HepG2 (cell line): ENCODE data around the gene ATAD3A. TPM values are rescaled to one million over a fixed set of nuclear protein-coding genes. Genes with fewer than 3 reads are reported as not detected.

Source experiments
- ATAC-seq: fragments of 200-7000 bp; cut with Tn5 transposase; 3 replicates; pipeline ENCODE4 v1.9.1; 2020; ENCODE audit warnings: mild to moderate bottlenecking, moderate library complexity
- Bru-seq: library from RNA; stranded (reverse); fragments of 400-500 nt; gene quantifications from one replicate; lab custom pipeline; 2021; lab: Mats Ljungman, UMichigan
- BruChase-seq, 2 experiments: library from RNA; stranded (reverse); fragments of 400-500 nt; gene quantifications; one replicate each; lab custom pipeline; 2021; lab: Mats Ljungman, UMichigan
- BruUV-seq: library from RNA; stranded (reverse); fragments of 400-500 nt; replicated peaks from 2 replicates; lab custom pipeline; 2021; lab: Mats Ljungman, UMichigan
- CTCF ChIA-PET: fragments of 300-600 bp; formaldehyde crosslinking; extraction: SDS; loops from one replicate; lab custom pipeline; 2021; ENCODE audit warnings: low total read pairs, inconsistent platforms, low intra/inter-chr PET ratio; lab: Yijun Ruan, JAX
- POLR2A ChIA-PET: fragments of 350-600 bp; sonication (Branson Sonifier 250); formaldehyde crosslinking; loops from one replicate; lab custom pipeline; 2020; ENCODE audit warnings: antibody characterized with exemption, inconsistent platforms; lab: Yijun Ruan, JAX
- DNase-seq: peaks from one replicate; pipeline ENCODE4 v3.0.0-alpha.2; 2015; ENCODE audit warnings: low spot score
- FAIRE-seq: peaks from 3 replicates; lab custom pipeline; 2011; peaks lifted over from hg19 to GRCh38; lab: Jason Lieb, UNC
- H2AFZ ChIP-seq: one replicate; pipeline ENCODE4 v1.6.1; 2011; ENCODE audit warnings: low read length, inconsistent platforms
- H3K27ac ChIP-seq: fragments of 300-600 bp; 3 replicates; pipeline ENCODE4 v1.8.0; 2011; ENCODE audit warnings: mixed run types, mild to moderate bottlenecking, mixed read lengths, low read length, inconsistent platforms; ENCODE audit not compliant: insufficient read depth; ENCODE audit errors: extremely low read length
- H3K27me3 ChIP-seq, 2 experiments: fragments of 200-600 bp in 1 of 2; 2 replicates in 1 of 2; 3 replicates in 1 of 2; pipeline versions ENCODE4 v1.6.0 to v1.8.0; 2011; ENCODE audit warnings: low read length in 2 of 2, mild to moderate bottlenecking in 2 of 2, moderate library complexity in 2 of 2, inconsistent platforms in 1 of 2; ENCODE audit not compliant: insufficient read depth in 2 of 2, control insufficient read depth in 1 of 2
- H3K36me3 ChIP-seq, 2 experiments: fragments of 200-600 bp in 1 of 2; replicated peaks in 1 of 2; 2 replicates in 1 of 2; 3 replicates in 1 of 2; pipeline versions ENCODE4 v1.5.1 to v1.8.0; 2011; ENCODE audit warnings: low read length in 2 of 2, inconsistent platforms in 1 of 2; ENCODE audit not compliant: insufficient read depth in 2 of 2, control insufficient read depth in 1 of 2
- H3K4me1 ChIP-seq: 2 replicates; pipeline ENCODE4 v1.5.1; 2012; ENCODE audit warnings: low read length, inconsistent platforms; ENCODE audit not compliant: insufficient read depth
- H3K4me2 ChIP-seq: 2 replicates; pipeline ENCODE4 v1.6.0; 2011; ENCODE audit warnings: low read depth, low read length, inconsistent platforms
- H3K4me3 ChIP-seq, 3 experiments: fragments of 200-600 bp in 1 of 3; sonication (generic), shearing (Covaris generic) in 1 of 3; replicated peaks in 1 of 3; 2 replicates each; pipeline ENCODE4 v1.5.1; 2011 to 2016; ENCODE audit warnings: low read length in 3 of 3, inconsistent platforms in 2 of 3, low read depth in 2 of 3, mild to moderate bottlenecking in 2 of 3, control low read depth in 1 of 3, mixed read lengths in 1 of 3; ENCODE audit not compliant: insufficient read depth in 1 of 3
- H3K79me2 ChIP-seq: one replicate; pipeline ENCODE4 v1.6.1; 2011; ENCODE audit warnings: low read length, inconsistent platforms; ENCODE audit not compliant: insufficient read depth
- H3K9ac ChIP-seq: 2 replicates; pipeline ENCODE4 v1.6.0; 2011; ENCODE audit warnings: mild to moderate bottlenecking, low read depth, low read length, inconsistent platforms; ENCODE audit not compliant: insufficient read depth
- H3K9me3 ChIP-seq: 2 replicates; pipeline ENCODE4 v1.5.1; 2012; ENCODE audit warnings: mild to moderate bottlenecking, low read length
- H4K20me1 ChIP-seq: 2 replicates; pipeline ENCODE4 v1.6.0; 2011; ENCODE audit warnings: inconsistent platforms, mild to moderate bottlenecking, low read length, moderate library complexity; ENCODE audit not compliant: insufficient read depth
- EP300 ChIP-seq, 3 experiments: sonication (generic) in 1 of 3; formaldehyde crosslinking in 1 of 3; IDR thresholded peaks; 2 replicates each; pipeline versions ENCODE4 v1.5.1 to v1.6.1; 2011 to 2020; ENCODE audit warnings: low read depth in 2 of 3, low read length in 2 of 3, borderline replicate concordance in 1 of 3, improper control_type of control experiment in 1 of 3, mild to moderate bottlenecking in 1 of 3, missing genetic modification reagents in 1 of 3, moderate library complexity in 1 of 3
- HOXD1 ChIP-seq: sonication (generic); formaldehyde crosslinking; IDR thresholded peaks from 2 replicates; pipeline ENCODE4 v1.5.0; 2020; ENCODE audit warnings: missing genetic modification reagents
- KMT2A ChIP-seq: sonication (generic); formaldehyde crosslinking; IDR thresholded peaks from 2 replicates; pipeline ENCODE4 v1.4.0; 2020; ENCODE audit warnings: missing genetic modification reagents
- MLX ChIP-seq: IDR thresholded peaks from 2 replicates; pipeline ENCODE4 v1.6.1; 2016
- MXD3 ChIP-seq: IDR thresholded peaks from 2 replicates; pipeline ENCODE4 v1.6.1; 2016; ENCODE audit warnings: mild to moderate bottlenecking, missing biosample characterization, missing genetic modification reagents
- TGIF2 ChIP-seq: IDR thresholded peaks from 2 replicates; pipeline ENCODE4 v1.6.1; 2016; ENCODE audit warnings: control low read depth, missing compliant biosample characterization
- THAP11 ChIP-seq: IDR thresholded peaks from 2 replicates; pipeline ENCODE4 v1.6.1; 2016; ENCODE audit warnings: missing biosample characterization, missing genetic modification reagents
- YY1 ChIP-seq: IDR thresholded peaks from 2 replicates; pipeline ENCODE4 v1.6.1; 2011; ENCODE audit warnings: low read length, low read depth, moderate library complexity, mild to moderate bottlenecking; ENCODE audit not compliant: insufficient read depth, insufficient replicate concordance
- ZNF224 ChIP-seq: sonication (generic); formaldehyde crosslinking; IDR thresholded peaks from 2 replicates; pipeline ENCODE4 v1.5.0; 2020; ENCODE audit warnings: mild to moderate bottlenecking, missing genetic modification reagents
- WGBS: methylation state at CpG from one replicate; pipeline ENCODE4 v1.1.6; 2017; ENCODE audit warnings: low lambda C conversion rate; 5-methylcytosine and 5-hydroxymethylcytosine counted together
- in situ Hi-C: cut with HindIII; loops from 2 replicates; pipeline ENCODE4 v1.10.0; 2017; ENCODE audit warnings: low pct_unique_long_range_greater_than_20kb; ENCODE audit not compliant: extremely low pct_ligation_motif_present
- intact Hi-C: fragments of 100-400 bp; cut with micrococcal nuclease; formaldehyde crosslinking; loops from one replicate; pipeline ENCODE4 v1.10.0; 2022; ENCODE audit not compliant: unreplicated experiment
- long read RNA-seq, 2 experiments: library from RNA in 1 of 2; library from polyadenylated mRNA in 1 of 2; stranded (forward) in 1 of 2; unstranded in 1 of 2; transcript quantifications; one replicate each; pipeline ENCODE4 v2.0.0, GENCODE V29; 2019 to 2022
- polyA minus RNA-seq, 3 experiments: library from RNA; depleted of rRNA, polyadenylated mRNA; stranded (reverse); fragments of >200 nt; gene quantifications; 2 replicates each; pipeline ENCODE4 v1.2.3, GENCODE V29; 2011; ENCODE audit warnings: low replicate concordance in 1 of 3
- polyA plus RNA-seq, 8 experiments: library from polyadenylated mRNA; depleted of rRNA in 3 of 8; stranded (reverse) in 7 of 8; unstranded in 1 of 8; fragments of >200 nt; fragmentation: Illumina TruSeq in 4 of 8; extraction: Trizol in 4 of 8; gene quantifications; 2 replicates each; pipeline versions ENCODE4 v1.2.1 to v1.2.3, GENCODE V29; 2011 to 2016; ENCODE audit warnings: low read depth in 4 of 8, missing spikeins in 1 of 8, mixed read lengths in 1 of 8; ENCODE audit not compliant: insufficient read depth in 1 of 8
- total RNA-seq, 5 experiments: library from RNA; depleted of rRNA; stranded (reverse); fragments of >200 nt; fragmentation: Illumina TruSeq; extraction: Trizol; gene quantifications; 2 replicates each; pipeline ENCODE4 v1.2.3, GENCODE V29; 2016; ENCODE audit warnings: low read depth in 1 of 5
- TF ChIP-seq, protein P1 (sequence below): sonication (generic); formaldehyde crosslinking; IDR thresholded peaks from 2 replicates; pipeline ENCODE4 v1.4.0; 2020; ENCODE audit warnings: missing genetic modification reagents
- TF ChIP-seq, protein P2 (sequence below): sonication (generic); formaldehyde crosslinking; IDR thresholded peaks from 2 replicates; pipeline ENCODE4 v1.5.0; 2020; ENCODE audit warnings: mild to moderate bottlenecking, missing genetic modification reagents, moderate library complexity

ATAD3A gene
- total RNA-seq (2016; rRNA removed; fragmentation: Illumina TruSeq; extraction: Trizol) (33.4 and 49.0 TPM in 2 replicates), polyA plus RNA-seq (2011; rRNA removed) (10.6 and 15.5 TPM in 2 replicates), polyA minus RNA-seq (2011; rRNA and poly(A)+ RNA removed; ENCODE audit: low replicate concordance) (21.9 and 37.5 TPM in 2 replicates), Bru-seq, nascent RNA (percentile 57 among the genes with signal in this experiment), BruChase-seq, experiment 1, labeled RNA remaining after a 6-hour chase (percentile 73 among the genes with signal in this experiment), BruChase-seq, experiment 2, labeled RNA remaining after a 2-hour chase (percentile 72 among the genes with signal in this experiment)
- 18.2 and 18.9 TPM in 2 replicates for total RNA-seq (2016; cell fraction: cytosol; rRNA removed; fragmentation: Illumina TruSeq; extraction: Trizol; ENCODE audit: low read depth)
- total RNA-seq (2016; cell fraction: insoluble cytoplasmic fraction; rRNA removed; fragmentation: Illumina TruSeq; extraction: Trizol), result 27.6 and 52.7 TPM in 2 replicates
- 38.0 and 38.8 TPM in 2 replicates for total RNA-seq (2016; cell fraction: membrane; rRNA removed; fragmentation: Illumina TruSeq; extraction: Trizol)
- total RNA-seq (2016; cell fraction: nucleus; rRNA removed; fragmentation: Illumina TruSeq; extraction: Trizol), result 30.1 and 34.5 TPM in 2 replicates
- polyA plus RNA-seq (2011; cell fraction: cytosol; rRNA removed), result 11.1 and 18.2 TPM in 2 replicates
- polyA plus RNA-seq (2011; cell fraction: nucleus; rRNA removed), result 45.2 and 49.3 TPM in 2 replicates
- 12.6 and 17.3 TPM in 2 replicates for polyA plus RNA-seq (2012)
- 19.2 and 20.9 TPM in 2 replicates for polyA plus RNA-seq (2016; cell fraction: cytosol; fragmentation: Illumina TruSeq; extraction: Trizol; ENCODE audit: low read depth)
- polyA plus RNA-seq (2016; cell fraction: insoluble cytoplasmic fraction; fragmentation: Illumina TruSeq; extraction: Trizol; ENCODE audit: low read depth), result 33.0 and 40.7 TPM in 2 replicates
- 30.9 and 31.4 TPM in 2 replicates for polyA plus RNA-seq (2016; cell fraction: membrane; fragmentation: Illumina TruSeq; extraction: Trizol; ENCODE audit: low read depth)
- polyA plus RNA-seq (2016; cell fraction: nucleus; fragmentation: Illumina TruSeq; extraction: Trizol; ENCODE audit: insufficient read depth, low read depth), result 80.5 and 96.5 TPM in 2 replicates
- polyA minus RNA-seq (2011; cell fraction: cytosol; rRNA and poly(A)+ RNA removed), result 11.0 and 16.1 TPM in 2 replicates
- 8.6 and 10.7 TPM in 2 replicates for polyA minus RNA-seq (2011; cell fraction: nucleus; rRNA and poly(A)+ RNA removed)
- long read RNA-seq, experiment 1, transcript ATAD3A-203 (16 exons, 2,492 nt), result major isoform, 26 of 46 reads
- long read RNA-seq, experiment 1, partial matches to known transcripts, result 15 of 46 reads
- long read RNA-seq, experiment 1, other reads (novel, unspliced or antisense), result 5 of 46 reads
- long read RNA-seq, experiment 2, transcript ATAD3A-203 (16 exons, 2,492 nt), result major isoform, 51 of 141 reads
- long read RNA-seq, experiment 2, partial matches to known transcripts, result 81 of 141 reads
- long read RNA-seq, experiment 2, other reads (novel, unspliced or antisense), result 9 of 141 reads

DNA sequence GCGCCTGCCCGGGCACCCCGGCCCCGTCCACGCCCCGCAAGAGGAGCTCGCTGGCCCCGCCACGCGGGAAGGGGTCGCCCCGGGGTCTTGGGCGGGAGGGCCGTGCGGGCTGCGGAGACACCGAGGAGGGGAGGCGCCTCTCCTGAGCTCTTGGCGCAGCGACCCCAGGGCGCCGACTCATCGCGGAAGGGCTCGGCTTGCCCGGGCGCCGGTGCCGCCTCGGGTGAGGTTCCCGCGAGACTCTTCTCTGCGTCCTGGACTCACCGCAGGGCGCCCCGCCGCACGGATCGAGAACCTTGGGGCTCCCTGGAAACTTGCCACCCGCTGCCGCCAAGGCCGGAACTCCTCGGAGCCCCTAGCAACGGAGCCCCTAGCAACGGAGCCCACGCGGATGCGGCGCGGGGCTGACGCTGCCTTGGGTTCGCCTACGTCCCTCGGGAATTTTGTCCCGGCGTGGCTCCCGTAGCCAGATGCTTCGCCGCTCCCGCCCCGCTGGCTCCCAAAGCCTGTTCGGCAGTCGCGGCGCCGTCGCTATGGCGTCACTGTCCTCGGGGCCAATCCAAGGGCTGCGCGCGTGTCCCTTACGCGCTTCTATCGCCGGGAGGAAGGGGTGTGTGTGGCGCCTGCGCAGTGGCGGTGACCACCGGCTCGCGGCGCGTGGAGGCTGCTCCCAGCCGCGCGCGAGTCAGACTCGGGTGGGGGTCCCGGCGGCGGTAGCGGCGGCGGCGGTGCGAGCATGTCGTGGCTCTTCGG, at the start of gene ATAD3A:
Gene ATAD3A (plus strand): TSS at position 630 of the 753 bp plus-strand sequence. CDS start 107 bp downstream, at position 737.
- H3K4me3 ChIP-seq, result peak within 1 kb of the TSS; percentile 79 to 91 (median 79)
- H3K4me1 ChIP-seq, result peaks cover 12% of the 10 kb centered on the region
- peaks cover 14% of the 10 kb centered on the region for H3K79me2 ChIP-seq
- no peaks in the 10 kb centered on the region for H3K27me3 ChIP-seq
- intact Hi-C loops (no loop called here), in situ Hi-C loops (no loop called here)
- H3K4me2 ChIP-seq, result peak within 1 kb of the TSS; percentile 99
- ChIA-PET CTCF (no interaction called here), POLR2A (interaction anchor here (0.6 to 1.0 kb wide), 6 partner anchors 12 to 111 kb away, joined by 3 to 4 read pairs (median 3); partner anchors contain the start of genes ANKRD65 and MRPL20)
- H3K9ac ChIP-seq, result peak within 1 kb of the TSS; percentile 88
- H2AFZ ChIP-seq, result no peak within 1 kb of the TSS
- DNase-seq, result peak; percentile 93
- H4K20me1 ChIP-seq, result no peaks in the 10 kb centered on the region
- WGBS, result no CpG with 5 or more reads among the region's 99 CpGs
- H3K9me3 ChIP-seq, result no peaks in the 10 kb centered on the region
- FAIRE-seq, result peak; percentile 85
- peaks cover 0 to 6% of the 10 kb centered on the region in 2 experiments; a peak in 1 of 5 replicates for H3K36me3 ChIP-seq
- peak within 1 kb of the TSS; percentile 90 for H3K27ac ChIP-seq
- ATAC-seq, result peak; percentile 82
- no TSS peak for BruUV-seq
- TF ChIP-seq, protein P1, sequence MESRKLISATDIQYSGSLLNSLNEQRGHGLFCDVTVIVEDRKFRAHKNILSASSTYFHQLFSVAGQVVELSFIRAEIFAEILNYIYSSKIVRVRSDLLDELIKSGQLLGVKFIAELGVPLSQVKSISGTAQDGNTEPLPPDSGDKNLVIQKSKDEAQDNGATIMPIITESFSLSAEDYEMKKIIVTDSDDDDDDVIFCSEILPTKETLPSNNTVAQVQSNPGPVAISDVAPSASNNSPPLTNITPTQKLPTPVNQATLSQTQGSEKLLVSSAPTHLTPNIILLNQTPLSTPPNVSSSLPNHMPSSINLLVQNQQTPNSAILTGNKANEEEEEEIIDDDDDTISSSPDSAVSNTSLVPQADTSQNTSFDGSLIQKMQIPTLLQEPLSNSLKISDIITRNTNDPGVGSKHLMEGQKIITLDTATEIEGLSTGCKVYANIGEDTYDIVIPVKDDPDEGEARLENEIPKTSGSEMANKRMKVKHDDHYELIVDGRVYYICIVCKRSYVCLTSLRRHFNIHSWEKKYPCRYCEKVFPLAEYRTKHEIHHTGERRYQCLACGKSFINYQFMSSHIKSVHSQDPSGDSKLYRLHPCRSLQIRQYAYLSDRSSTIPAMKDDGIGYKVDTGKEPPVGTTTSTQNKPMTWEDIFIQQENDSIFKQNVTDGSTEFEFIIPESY (CRISPR knock-in tag), result peak; percentile 74
- TF ChIP-seq YY1 (peak; percentile 70), ZNF224 (CRISPR knock-in tag) (peak; percentile 30; the same call in 1 of the 2 replicates), EP300 (IDR thresholded peaks at IDR 0.05; ENCODE audit: low read depth in 2 of 2, low read length in 2 of 2) (no peak), EP300 (CRISPR knock-in tag; IDR thresholded peaks at IDR 0.05; ENCODE audit: borderline replicate concordance) (peak; percentile 63), MXD3 (peak; percentile 88), TGIF2 (peak; percentile 88), MLX (no peak), KMT2A (peak; percentile 86), HOXD1 (CRISPR knock-in tag) (peak; percentile 74; the same call in 1 of the 2 replicates), THAP11 (CRISPR knock-in tag) (peak; percentile 95)
- TF ChIP-seq, protein P2, sequence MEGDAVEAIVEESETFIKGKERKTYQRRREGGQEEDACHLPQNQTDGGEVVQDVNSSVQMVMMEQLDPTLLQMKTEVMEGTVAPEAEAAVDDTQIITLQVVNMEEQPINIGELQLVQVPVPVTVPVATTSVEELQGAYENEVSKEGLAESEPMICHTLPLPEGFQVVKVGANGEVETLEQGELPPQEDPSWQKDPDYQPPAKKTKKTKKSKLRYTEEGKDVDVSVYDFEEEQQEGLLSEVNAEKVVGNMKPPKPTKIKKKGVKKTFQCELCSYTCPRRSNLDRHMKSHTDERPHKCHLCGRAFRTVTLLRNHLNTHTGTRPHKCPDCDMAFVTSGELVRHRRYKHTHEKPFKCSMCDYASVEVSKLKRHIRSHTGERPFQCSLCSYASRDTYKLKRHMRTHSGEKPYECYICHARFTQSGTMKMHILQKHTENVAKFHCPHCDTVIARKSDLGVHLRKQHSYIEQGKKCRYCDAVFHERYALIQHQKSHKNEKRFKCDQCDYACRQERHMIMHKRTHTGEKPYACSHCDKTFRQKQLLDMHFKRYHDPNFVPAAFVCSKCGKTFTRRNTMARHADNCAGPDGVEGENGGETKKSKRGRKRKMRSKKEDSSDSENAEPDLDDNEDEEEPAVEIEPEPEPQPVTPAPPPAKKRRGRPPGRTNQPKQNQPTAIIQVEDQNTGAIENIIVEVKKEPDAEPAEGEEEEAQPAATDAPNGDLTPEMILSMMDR (CRISPR knock-in tag), result no peak; the same call in none of the 2 replicates
